COLO668 (cell line): ENCODE data around the gene PLD5.
"Not testable (repeated sequence)": the region's sequence is repeated elsewhere in the genome, so short reads cannot be mapped to it uniquely, and the experiment has no call there.

Experiments used
- DNase-seq: peaks from one replicate; lab custom pipeline; 2025; ENCODE audit not compliant: unreplicated experiment; lab: John Stamatoyannopoulos, UW

The PLD5 gene

GRCh38 chr1:242427519-242427918 lies 97.0 kb downstream of the PLD5 start:
- no peak for DNase-seq

- no peak for DNase-seq
Measured at GRCh38 chr1:242426271-242426905, 98.1 kb downstream of the PLD5 start.

DNA sequence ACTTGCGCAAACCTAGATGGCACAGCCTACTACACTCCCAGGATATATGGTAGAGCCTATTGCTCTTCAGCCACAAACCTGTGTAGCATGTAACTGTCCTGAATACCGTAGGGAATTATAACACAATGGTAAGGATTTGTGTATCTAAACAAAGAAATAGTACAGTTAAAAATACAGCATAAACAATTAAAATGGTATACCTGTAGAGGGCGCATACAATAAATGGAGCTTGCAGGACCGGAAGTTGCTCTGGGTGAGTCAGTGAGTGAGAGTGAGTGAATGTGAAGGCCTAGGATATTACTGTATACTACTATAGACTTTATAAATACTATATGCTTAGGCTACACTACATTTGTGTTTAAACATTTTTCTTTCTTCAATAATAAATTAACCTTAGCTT lies 99.3 kb downstream of the PLD5 start:
- no peak for DNase-seq

- no peak for DNase-seq
Measured at GRCh38 chr1:242416657-242417056, 107.8 kb downstream of the PLD5 start.

DNA sequence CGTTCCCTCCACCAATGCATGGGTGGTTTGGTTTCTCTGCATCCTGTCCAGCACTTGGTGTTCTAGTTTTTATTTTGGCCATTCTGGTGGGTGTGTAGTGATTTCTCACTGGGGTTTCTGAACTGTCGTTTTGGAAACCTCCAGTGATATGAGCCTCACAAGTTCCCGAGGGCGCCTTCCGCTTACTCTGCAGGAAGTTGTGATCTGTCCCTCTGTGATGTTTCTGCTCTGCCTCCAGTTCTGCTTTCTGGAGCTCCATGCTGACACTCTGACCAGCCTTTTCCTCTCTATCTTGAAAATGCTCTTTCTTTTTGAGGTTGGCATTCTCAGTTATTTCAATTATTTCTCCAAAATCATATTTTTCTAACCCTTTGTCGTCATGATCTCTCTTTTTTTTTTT lies 111.6 kb downstream of the PLD5 start:
- DNase-seq, result no peak

- DNase-seq, result no peak
Measured at GRCh38 chr1:242411901-242412300, 112.6 kb downstream of the PLD5 start.

GRCh38 chr1:242405947-242406346 lies 118.5 kb downstream of the PLD5 start:
- no peak for DNase-seq

DNA sequence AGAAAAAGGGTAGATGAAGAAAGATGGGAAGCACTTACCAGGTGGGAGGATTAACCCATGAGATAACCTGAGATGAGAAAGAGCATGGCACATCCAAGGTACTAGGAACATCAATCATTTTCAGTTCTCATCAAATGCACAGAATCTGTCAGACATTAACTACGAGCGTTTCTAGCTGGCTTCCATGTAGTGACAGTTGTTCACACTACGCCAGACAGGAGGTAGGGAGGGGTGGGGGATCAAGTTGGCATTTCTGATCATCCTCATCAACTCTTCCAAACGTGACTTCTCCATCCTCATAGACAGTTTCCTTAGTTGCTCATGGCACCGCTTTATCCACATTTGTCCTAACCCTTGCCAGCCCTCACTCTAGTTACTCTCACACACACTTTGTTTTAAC lies 120.2 kb downstream of the PLD5 start:
- no peak for DNase-seq

DNA sequence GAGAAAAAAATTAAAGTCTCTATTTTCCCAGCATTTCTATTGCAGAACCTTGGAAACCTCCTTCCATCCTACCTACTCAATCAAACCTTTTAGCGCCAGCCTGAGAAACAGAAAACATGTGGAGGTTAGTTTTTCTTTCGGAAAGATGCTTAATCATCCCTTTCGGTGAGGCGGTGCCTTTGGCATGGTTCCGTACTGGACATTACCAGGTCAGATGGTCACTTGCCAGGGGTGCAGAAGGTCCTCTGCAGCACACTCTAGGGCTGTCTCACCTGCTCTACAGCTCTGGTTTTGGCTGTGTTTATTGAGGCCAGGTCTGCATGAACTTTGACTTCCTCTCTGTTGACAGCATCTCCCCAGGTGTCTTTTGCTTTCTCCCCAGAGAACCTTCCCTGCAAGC lies 121.5 kb downstream of the PLD5 start:
- DNase-seq, result no peak

DNA sequence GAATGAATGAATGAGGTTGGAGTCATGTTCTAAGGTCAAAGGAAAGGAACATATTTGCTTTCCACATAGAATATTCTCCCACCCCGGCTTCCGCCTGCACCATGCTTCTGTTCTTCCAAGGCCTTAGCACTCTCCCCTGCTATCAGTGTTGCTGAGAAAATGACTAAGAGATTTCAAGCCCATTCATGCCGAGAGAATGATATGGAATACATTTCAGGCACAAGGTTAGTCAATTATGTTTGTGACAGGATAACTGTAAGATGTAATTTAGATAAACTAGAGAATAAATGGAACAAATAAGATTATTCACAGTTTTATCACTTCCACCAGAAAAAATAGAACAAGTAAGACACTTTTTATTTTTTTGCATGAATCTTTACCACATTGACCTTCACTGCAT lies 122.6 kb downstream of the PLD5 start:
- no peak for DNase-seq

- DNase-seq, result no peak
Measured at GRCh38 chr1:242398351-242398750, 126.1 kb downstream of the PLD5 start.

GRCh38 chr1:242391896-242392295 lies 132.6 kb downstream of the PLD5 start:
- DNase-seq, result no peak

- not testable (repeated sequence) for DNase-seq
Measured at GRCh38 chr1:242376121-242376520, 148.4 kb downstream of the PLD5 start.

GRCh38 chr1:242350446-242350845 lies 174.1 kb downstream of the PLD5 start:
- not testable (repeated sequence) for DNase-seq

DNA sequence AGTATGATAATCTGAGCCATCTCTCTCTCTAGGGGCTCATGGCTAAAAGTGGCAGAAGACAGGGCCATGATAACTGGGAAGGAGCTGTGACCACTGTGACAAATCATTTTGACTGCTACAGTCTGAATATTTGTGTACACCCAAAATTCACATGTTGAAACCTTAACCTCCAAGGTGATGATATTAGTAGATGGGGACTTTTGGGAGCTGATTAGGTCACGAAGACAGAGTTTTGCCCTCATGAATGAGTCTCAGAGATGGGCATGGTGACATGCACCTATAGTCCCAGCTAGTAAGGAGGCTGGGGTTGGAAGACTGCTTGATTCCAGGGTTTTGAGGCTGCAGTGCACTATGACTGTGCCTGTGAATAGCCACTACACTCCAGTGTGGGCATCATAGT lies 174.9 kb downstream of the PLD5 start:
- DNase-seq, result no peak

DNA sequence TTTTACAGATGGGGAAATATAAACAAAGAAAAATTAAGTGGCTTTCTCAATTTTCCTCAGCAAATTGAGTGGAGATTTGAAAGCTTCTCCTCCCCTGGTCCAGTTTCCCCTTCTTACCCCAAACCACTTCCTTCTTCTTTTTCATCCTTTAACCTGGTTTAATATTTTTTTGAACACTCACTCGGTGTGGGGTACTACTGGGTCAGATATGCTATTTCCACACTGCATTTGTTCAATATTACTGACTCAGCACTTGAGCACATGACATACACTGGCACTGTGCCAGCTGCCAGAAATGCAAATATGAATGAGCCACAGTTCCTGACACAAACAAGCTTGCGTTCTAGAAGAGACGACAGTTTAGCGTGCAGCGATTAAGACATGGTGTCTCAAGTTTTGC lies 193.6 kb downstream of the PLD5 start:
- DNase-seq, result not testable (repeated sequence)

- DNase-seq, result not testable (repeated sequence)
Measured at GRCh38 chr1:242327381-242327780, 197.1 kb downstream of the PLD5 start.

GRCh38 chr1:242321981-242322380 lies 202.5 kb downstream of the PLD5 start:
- not testable (repeated sequence) for DNase-seq

- DNase-seq, result no peak
Measured at GRCh38 chr1:242318140-242318539, 206.4 kb downstream of the PLD5 start.

GRCh38 chr1:242314865-242315264 lies 209.6 kb downstream of the PLD5 start:
- not testable (repeated sequence) for DNase-seq

GRCh38 chr1:242314085-242314649 lies 210.3 kb downstream of the PLD5 start:
- not testable (repeated sequence) for DNase-seq

DNA sequence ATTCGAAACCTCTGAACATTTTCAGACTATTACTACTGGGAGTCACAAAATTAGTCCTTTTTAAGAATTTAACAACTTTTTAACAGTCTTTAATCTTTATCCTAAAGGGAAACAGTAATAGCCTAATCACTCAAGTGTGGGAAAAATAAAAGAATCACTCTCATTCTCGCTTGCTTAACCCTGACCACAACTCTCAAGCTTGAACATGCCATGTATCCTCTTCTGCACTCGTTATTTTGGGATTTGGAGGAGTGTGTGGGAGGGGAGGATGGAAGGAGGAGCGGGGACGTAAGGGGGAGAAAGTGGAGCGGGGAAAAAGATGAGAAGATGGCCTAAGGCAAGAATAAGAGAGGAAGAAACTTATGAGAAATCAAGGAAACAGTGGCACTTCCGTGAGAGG lies 215.8 kb downstream of the PLD5 start:
- DNase-seq, result not testable (repeated sequence)

GRCh38 chr1:242293781-242294180 lies 230.7 kb downstream of the PLD5 start:
- not testable (repeated sequence) for DNase-seq
